ENCODE data around the gene SULF2.
A peak's percentile ranks its signal among the peaks of the same experiment; 100 is the strongest.

SULF2 gene

DNA sequence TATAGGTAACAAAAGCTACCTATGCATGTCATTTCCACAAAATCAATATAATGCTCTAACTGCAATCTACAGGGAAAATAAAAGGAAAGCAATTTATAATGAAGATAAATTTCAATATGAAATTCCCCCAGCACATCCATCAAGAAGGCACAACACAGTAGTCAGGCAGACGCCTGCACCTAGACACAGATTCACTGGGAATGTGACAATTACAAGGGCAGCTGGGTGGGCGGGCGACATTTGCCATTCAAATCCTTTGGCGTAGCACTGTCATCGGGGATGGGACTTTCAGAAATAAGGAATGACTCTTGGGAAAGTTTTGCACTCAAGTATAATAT, 60.4 kb downstream of the SULF2 start:
- no peak overlapping the region for H3K9ac ChIP-seq (ENCODE audit: low read depth, low read length)
- no peaks in the 10 kb centered on the region for H3K4me1 ChIP-seq (ENCODE audit: control insufficient read depth, insufficient read depth, low read length)
- no peaks in the 10 kb centered on the region for H3K36me3 ChIP-seq (ENCODE audit: control insufficient read depth, insufficient read depth, low read length)
- H3K27me3 ChIP-seq (ENCODE audit: control insufficient read depth, insufficient read depth, low read length): no peaks in the 10 kb centered on the region
- H3K4me3 ChIP-seq (ENCODE audit: low read depth, low read length): no peak overlapping the region
- no peaks in the 10 kb centered on the region for H3K9me3 ChIP-seq (ENCODE audit: control insufficient read depth, insufficient read depth, low read length)

DNA sequence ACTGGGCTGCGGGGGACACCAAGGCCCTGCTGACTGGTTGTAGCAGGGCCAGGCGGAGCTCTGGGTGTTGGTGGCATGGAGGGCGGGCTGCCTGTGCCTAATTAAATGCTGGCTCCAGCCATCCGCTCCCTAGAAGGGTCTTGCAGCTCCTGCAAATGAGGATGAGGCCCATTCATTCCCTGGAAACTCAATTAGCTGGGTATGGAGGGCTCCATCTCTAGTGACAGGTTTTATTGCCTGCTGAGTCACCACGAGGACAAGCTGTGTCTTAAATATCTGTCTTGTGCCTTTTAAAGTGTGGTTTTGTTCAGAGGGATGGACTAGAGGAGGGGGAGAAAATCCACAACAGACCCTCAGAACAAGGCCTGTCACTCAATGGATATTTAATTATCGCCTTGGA, 60.9 kb downstream of the SULF2 start:
- H3K9me3 ChIP-seq (ENCODE audit: control insufficient read depth, insufficient read depth, low read length): no peaks in the 10 kb centered on the region
- no peak overlapping the region for H3K4me3 ChIP-seq (ENCODE audit: low read depth, low read length)
- no peaks in the 10 kb centered on the region for H3K27me3 ChIP-seq (ENCODE audit: control insufficient read depth, insufficient read depth, low read length)
- H3K36me3 ChIP-seq (ENCODE audit: control insufficient read depth, insufficient read depth, low read length): no peaks in the 10 kb centered on the region
- no peak overlapping the region for H3K9ac ChIP-seq (ENCODE audit: low read depth, low read length)
- no peaks in the 10 kb centered on the region for H3K4me1 ChIP-seq (ENCODE audit: control insufficient read depth, insufficient read depth, low read length)

DNA sequence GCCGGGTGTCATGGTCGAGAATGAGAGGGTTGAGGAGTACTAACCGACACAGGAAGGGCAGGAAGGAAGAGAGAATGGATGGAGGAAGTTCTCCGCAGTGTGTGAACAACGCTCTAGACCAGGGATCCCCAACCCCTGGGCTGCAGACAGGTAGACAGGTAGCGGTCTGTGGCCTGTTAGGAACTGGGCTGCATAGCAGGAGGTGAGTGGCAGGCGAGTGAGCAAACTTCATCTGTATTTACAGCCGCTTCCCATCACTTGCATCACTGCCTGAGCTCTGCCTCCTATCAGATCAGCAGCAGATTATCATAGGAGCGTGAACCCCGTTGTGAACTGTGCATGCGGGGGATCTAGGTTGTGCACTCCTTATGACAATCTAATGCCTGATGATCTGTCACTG, 62.0 kb downstream of the SULF2 start:
- no peaks in the 10 kb centered on the region for H3K27me3 ChIP-seq (ENCODE audit: control insufficient read depth, insufficient read depth, low read length)
- H3K9me3 ChIP-seq (ENCODE audit: control insufficient read depth, insufficient read depth, low read length): no peaks in the 10 kb centered on the region
- H3K4me1 ChIP-seq (ENCODE audit: control insufficient read depth, insufficient read depth, low read length): no peaks in the 10 kb centered on the region
- no peak overlapping the region for H3K9ac ChIP-seq (ENCODE audit: low read depth, low read length)
- H3K4me3 ChIP-seq (ENCODE audit: low read depth, low read length): no peak overlapping the region
- H3K36me3 ChIP-seq (ENCODE audit: control insufficient read depth, insufficient read depth, low read length): no peaks in the 10 kb centered on the region

DNA sequence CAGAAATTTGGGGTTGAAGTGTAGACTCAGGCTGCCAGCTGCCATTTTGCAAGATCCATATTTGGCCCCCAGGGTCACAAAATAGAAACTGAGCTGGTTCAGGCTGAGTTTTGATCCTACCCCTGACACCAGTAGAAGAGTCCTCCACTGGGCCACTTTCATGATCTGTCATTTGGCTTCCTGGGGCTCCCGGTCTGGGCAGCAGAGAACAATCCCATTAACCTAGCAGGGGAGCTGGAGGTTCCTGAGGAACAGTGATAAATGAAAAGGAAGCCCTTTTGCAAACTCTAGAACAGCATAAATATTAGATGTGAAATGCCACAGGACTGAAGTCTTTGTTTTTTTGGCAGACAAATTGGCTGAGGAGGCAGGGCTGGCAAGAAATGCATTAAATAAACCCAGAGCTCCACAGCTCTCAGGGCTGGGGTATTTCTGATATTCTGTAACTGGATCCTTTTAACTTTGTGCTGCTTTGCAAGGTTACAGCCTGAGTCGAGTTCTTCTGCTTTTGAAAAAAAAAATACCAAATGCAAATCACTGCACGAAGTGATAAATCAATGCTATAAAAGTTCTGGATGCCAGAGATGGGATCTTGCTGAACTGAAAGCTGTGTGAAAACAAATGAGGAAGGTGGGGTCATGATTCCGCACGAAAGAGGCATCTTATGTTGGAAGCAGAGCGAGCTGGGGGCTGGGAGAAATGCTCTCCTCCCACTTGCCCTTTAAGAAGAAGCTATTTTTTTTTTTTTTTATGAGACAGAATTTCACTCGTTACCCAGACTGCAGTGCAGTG, 64.4 kb downstream of the SULF2 start:
- Histone ChIP-seq H3K36me3 (ENCODE audit: control insufficient read depth, insufficient read depth, low read length) (no peaks in the 10 kb centered on the region), H3K9ac (ENCODE audit: low read depth, low read length) (no peak overlapping the region), H3K9me3 (ENCODE audit: control insufficient read depth, insufficient read depth, low read length) (no peaks in the 10 kb centered on the region), H3K4me3 (ENCODE audit: low read depth, low read length) (no peak overlapping the region), H3K4me1 (ENCODE audit: control insufficient read depth, insufficient read depth, low read length) (no peaks in the 10 kb centered on the region), H3K27me3 (ENCODE audit: control insufficient read depth, insufficient read depth, low read length) (no peaks in the 10 kb centered on the region)

DNA sequence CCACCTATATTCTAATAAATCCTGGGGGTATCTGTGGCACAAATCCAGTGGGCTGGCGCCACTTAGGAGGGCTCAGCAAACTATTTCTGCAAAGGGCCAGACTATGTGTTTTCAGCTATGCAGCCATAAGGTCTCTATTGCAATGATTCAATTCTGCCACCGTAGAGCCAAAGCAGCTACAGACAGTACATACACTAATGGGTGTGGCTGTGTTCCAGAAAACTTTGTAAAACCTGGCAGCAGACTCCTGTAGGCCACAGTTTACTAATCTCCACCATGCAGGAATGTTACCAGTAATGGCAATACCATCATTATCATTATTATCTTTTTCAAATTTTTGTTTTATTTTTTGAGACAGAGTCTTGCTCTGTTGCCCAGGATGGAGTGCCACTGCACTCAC, 65.7 kb downstream of the SULF2 start:
- Histone ChIP-seq H3K27me3 (ENCODE audit: control insufficient read depth, insufficient read depth, low read length) (no peaks in the 10 kb centered on the region), H3K36me3 (ENCODE audit: control insufficient read depth, insufficient read depth, low read length) (no peaks in the 10 kb centered on the region), H3K9ac (ENCODE audit: low read depth, low read length) (no peak overlapping the region), H3K4me3 (ENCODE audit: low read depth, low read length) (no peak overlapping the region), H3K9me3 (ENCODE audit: control insufficient read depth, insufficient read depth, low read length) (no peaks in the 10 kb centered on the region), H3K4me1 (ENCODE audit: control insufficient read depth, insufficient read depth, low read length) (no peaks in the 10 kb centered on the region)

DNA sequence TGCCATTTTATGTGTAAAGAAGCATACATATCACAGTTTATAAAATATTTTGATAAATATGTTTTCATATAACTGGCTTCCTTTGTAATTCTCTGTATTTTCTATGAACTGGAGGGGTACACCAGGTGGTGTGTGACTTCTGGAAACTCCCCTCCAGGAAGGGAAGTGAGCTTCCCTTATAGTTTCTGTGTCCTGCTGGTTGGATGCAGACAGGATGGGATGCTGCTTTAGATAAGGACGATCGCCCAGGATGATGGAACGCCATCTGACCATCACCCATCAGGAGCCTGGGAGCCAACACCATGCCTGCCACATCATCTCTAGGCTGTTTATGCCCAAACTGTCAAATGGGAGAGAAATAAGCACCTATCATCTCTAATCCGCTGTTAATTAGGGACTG, 66.1 kb downstream of the SULF2 start:
- Histone ChIP-seq H3K36me3 (ENCODE audit: control insufficient read depth, insufficient read depth, low read length) (no peaks in the 10 kb centered on the region), H3K9me3 (ENCODE audit: control insufficient read depth, insufficient read depth, low read length) (no peaks in the 10 kb centered on the region), H3K4me1 (ENCODE audit: control insufficient read depth, insufficient read depth, low read length) (no peaks in the 10 kb centered on the region), H3K27me3 (ENCODE audit: control insufficient read depth, insufficient read depth, low read length) (no peaks in the 10 kb centered on the region), H3K9ac (ENCODE audit: low read depth, low read length) (no peak overlapping the region), H3K4me3 (ENCODE audit: low read depth, low read length) (no peak overlapping the region)

DNA sequence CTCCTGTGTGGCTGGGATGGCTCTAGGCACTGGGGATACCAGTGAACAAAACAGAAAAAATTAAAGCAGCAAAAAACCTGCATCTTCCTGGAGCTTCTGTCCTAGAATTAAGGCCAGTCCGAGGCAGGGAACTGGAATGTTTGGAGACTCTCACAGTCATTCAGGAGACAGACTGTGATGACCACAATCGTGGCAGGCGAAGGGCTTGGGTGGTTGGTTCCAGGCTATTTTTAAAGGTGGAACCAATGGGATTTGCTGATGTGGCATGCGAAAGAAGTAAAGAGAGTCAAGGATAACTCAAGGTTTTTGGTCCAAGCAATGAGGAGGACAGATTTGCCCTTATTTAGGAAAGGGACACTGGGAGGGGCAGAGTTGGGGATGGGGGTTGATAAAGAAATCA, 66.9 kb downstream of the SULF2 start:
- Histone ChIP-seq H3K9ac (ENCODE audit: low read depth, low read length) (no peak overlapping the region), H3K4me1 (ENCODE audit: control insufficient read depth, insufficient read depth, low read length) (no peaks in the 10 kb centered on the region), H3K4me3 (ENCODE audit: low read depth, low read length) (no peak overlapping the region), H3K36me3 (ENCODE audit: control insufficient read depth, insufficient read depth, low read length) (no peaks in the 10 kb centered on the region), H3K9me3 (ENCODE audit: control insufficient read depth, insufficient read depth, low read length) (no peaks in the 10 kb centered on the region), H3K27me3 (ENCODE audit: control insufficient read depth, insufficient read depth, low read length) (no peaks in the 10 kb centered on the region)

DNA sequence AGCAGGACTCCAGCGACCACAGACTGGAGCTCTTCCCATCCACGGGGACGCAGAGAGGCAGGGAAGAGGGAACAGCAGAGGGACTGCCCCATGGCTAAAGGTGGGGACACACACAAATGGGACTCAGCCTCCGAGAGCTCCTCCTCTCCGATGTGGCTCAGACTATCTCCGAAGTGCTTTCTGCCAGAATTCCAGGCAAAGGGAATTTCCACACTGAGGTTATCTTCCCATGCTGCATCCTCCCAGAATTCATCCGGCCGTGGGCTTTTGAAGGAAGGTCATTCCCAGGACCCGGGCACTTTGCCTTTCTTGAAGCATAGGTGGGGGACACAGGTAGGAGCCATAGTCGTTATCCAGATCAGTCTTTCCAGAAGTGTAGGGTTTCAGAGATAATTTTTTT, 67.9 kb downstream of the SULF2 start:
- H3K27me3 ChIP-seq (ENCODE audit: control insufficient read depth, insufficient read depth, low read length): no peaks in the 10 kb centered on the region
- H3K4me3 ChIP-seq (ENCODE audit: low read depth, low read length): no peak overlapping the region
- no peak overlapping the region for H3K9ac ChIP-seq (ENCODE audit: low read depth, low read length)

DNA sequence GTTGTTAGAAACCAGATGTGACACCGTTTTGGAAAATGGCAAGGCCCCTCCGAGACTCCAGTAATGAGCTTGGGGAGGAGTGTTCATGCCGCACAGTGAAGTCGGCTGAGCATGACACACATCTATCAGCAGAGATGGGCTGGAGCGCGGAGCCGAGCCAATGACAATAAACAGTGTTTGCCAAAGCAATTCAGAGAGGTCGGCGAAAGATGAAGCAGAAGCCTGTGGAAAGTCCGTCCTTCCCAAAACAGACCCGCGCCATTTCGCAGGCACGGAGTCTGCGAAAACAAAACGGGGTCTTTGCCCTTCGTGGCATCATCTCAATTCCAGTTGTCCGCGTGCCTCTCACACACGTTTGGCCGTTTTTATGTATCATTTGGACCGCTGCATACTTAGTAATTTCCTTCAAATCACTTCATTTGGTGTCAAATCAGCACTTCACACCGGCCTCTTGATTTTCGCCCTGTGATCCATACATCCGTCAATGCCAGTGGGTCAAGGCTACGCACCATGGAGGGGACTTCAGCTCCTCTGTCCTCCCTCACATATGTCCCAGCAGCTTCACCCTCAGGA, 71.3 kb downstream of the SULF2 start:
- no peak overlapping the region for H3K9ac ChIP-seq (ENCODE audit: low read depth, low read length)
- H3K4me1 ChIP-seq (ENCODE audit: control insufficient read depth, insufficient read depth, low read length): no peaks in the 10 kb centered on the region
- H3K4me3 ChIP-seq (ENCODE audit: low read depth, low read length): no peak overlapping the region
- no peaks in the 10 kb centered on the region for H3K27me3 ChIP-seq (ENCODE audit: control insufficient read depth, insufficient read depth, low read length)
- no peaks in the 10 kb centered on the region for H3K9me3 ChIP-seq (ENCODE audit: control insufficient read depth, insufficient read depth, low read length)
- no peaks in the 10 kb centered on the region for H3K36me3 ChIP-seq (ENCODE audit: control insufficient read depth, insufficient read depth, low read length)

More for the DNA sequence above, 67.9 kb downstream of the SULF2 start:
- H3K36me3 ChIP-seq (ENCODE audit: control insufficient read depth, insufficient read depth, low read length): no peaks in the 10 kb centered on the region
- no peaks in the 10 kb centered on the region for H3K9me3 ChIP-seq (ENCODE audit: control insufficient read depth, insufficient read depth, low read length)
- H3K4me1 ChIP-seq (ENCODE audit: control insufficient read depth, insufficient read depth, low read length): no peaks in the 10 kb centered on the region

DNA sequence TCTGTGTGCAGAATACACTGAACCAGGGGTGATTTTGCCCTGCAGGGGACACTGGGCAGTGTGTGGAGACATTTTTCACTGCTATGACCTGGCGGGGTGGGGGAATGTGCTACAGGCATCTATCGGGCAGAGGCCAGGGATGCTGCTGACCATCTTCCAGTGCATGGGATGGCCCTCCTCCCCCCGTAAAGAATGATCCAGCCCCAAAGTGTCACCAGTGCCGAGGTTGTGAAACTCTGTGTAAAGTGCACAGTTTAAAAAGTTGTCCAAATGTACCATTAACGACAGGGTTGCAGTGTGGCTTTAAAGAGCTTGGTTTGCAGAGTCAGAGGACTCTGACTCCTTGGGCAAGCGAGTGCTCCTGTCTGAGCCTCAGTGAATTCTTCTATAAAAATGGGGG, 72.1 kb downstream of the SULF2 start:
- Histone ChIP-seq H3K9me3 (ENCODE audit: control insufficient read depth, insufficient read depth, low read length) (no peaks in the 10 kb centered on the region), H3K36me3 (ENCODE audit: control insufficient read depth, insufficient read depth, low read length) (no peaks in the 10 kb centered on the region), H3K9ac (ENCODE audit: low read depth, low read length) (no peak overlapping the region), H3K27me3 (ENCODE audit: control insufficient read depth, insufficient read depth, low read length) (no peaks in the 10 kb centered on the region), H3K4me3 (ENCODE audit: low read depth, low read length) (no peak overlapping the region), H3K4me1 (ENCODE audit: control insufficient read depth, insufficient read depth, low read length) (no peaks in the 10 kb centered on the region)

DNA sequence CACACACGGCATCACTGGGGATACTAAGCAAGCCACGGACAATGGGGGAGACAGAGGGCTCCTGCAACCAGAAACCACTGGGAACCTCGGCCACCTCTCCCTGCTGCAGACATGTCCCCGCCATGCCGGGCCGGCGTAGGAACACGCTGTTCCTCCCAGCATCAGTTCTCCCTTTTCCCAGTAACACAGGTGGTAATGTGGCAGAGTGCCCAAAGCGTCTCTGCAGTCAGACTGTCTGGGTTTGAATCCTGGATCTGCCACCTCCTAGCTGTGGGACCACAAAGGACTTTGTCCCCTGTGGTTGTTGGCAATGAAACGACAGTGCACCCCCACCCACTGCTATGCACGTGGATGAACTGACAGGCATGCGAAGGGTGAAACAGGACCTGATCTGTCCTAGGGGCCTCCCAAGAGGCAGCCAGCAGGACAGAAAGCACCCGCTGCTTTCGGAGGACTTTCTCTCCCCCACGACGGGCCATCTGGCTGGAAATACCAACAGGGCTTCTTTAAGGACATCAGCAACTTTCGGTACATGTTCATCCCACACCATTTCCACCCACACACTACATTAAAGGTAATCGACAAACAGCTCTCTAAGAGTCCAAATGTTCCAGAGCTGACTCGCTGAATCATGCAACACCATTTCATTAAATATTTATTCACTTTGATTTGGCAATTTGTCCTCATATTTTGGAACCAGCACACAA, 74.1 kb downstream of the SULF2 start:
- no peaks in the 10 kb centered on the region for H3K27me3 ChIP-seq (ENCODE audit: control insufficient read depth, insufficient read depth, low read length)
- no peaks in the 10 kb centered on the region for H3K9me3 ChIP-seq (ENCODE audit: control insufficient read depth, insufficient read depth, low read length)
- no peak overlapping the region for H3K4me3 ChIP-seq (ENCODE audit: low read depth, low read length)
- peak overlapping the region; percentile 16 for H3K9ac ChIP-seq (ENCODE audit: low read depth, low read length)
- H3K36me3 ChIP-seq (ENCODE audit: control insufficient read depth, insufficient read depth, low read length): no peaks in the 10 kb centered on the region
- H3K4me1 ChIP-seq (ENCODE audit: control insufficient read depth, insufficient read depth, low read length): no peaks in the 10 kb centered on the region

DNA sequence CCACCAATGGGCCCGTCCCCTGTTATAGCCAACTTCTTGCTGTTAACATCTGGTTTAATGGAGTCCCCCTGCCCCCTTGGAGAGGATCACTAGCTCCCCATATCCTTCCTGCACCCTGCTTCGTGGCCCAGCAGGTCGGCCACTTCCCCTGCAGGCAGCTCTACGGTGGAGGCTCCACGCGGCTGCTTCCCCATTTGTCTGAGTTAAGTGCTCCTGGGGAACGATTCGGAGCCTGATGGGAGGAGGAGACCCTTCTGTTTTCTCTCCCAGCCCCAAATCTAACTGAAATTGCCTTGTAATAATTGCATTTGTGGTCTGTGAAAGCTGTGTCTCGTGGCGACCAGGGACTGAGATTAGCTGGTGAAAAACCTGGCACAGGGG, 74.6 kb downstream of the SULF2 start:
- H3K4me3 ChIP-seq (ENCODE audit: low read depth, low read length): no peak overlapping the region
- H3K27me3 ChIP-seq (ENCODE audit: control insufficient read depth, insufficient read depth, low read length): no peaks in the 10 kb centered on the region
- no peaks in the 10 kb centered on the region for H3K36me3 ChIP-seq (ENCODE audit: control insufficient read depth, insufficient read depth, low read length)
- no peaks in the 10 kb centered on the region for H3K4me1 ChIP-seq (ENCODE audit: control insufficient read depth, insufficient read depth, low read length)
- no peaks in the 10 kb centered on the region for H3K9me3 ChIP-seq (ENCODE audit: control insufficient read depth, insufficient read depth, low read length)
- no peak overlapping the region for H3K9ac ChIP-seq (ENCODE audit: low read depth, low read length)

All from iPS-15b (cell line).